Hepatocyte (in vitro differentiated cells): ENCODE results near the gene TBCK. TPM values are rescaled to one million over a fixed set of nuclear protein-coding genes. Genes with fewer than 3 reads are reported as not detected.

Source experiments
- DNase-seq: peaks from one replicate; pipeline ENCODE4 v3.0.0-alpha.2; 2016; ENCODE audit warnings: low spot score
- H2AFZ ChIP-seq: fragments of 200-600 bp; sonication (generic); 2 replicates; pipeline ENCODE4 v1.6.0; 2016; ENCODE audit warnings: antibody characterized with exemption, mild to moderate bottlenecking
- H3K27ac ChIP-seq: fragments of 200-600 bp; sonication (generic); 2 replicates; pipeline ENCODE4 v1.5.1; 2016; ENCODE audit warnings: mild to moderate bottlenecking
- H3K27me3 ChIP-seq: fragments of 200-600 bp; sonication (generic); 2 replicates; pipeline ENCODE4 v1.6.1; 2016
- H3K36me3 ChIP-seq: fragments of 200-600 bp; sonication (generic); replicated peaks from 2 replicates; pipeline ENCODE4 v1.5.1; 2016; ENCODE audit warnings: low read depth; ENCODE audit not compliant: insufficient read depth
- H3K4me1 ChIP-seq: fragments of 200-600 bp; sonication (generic); 2 replicates; pipeline ENCODE4 v1.5.1; 2016; ENCODE audit warnings: mild to moderate bottlenecking, moderate library complexity; ENCODE audit not compliant: insufficient read depth
- H3K4me2 ChIP-seq: fragments of 200-600 bp; sonication (generic); 2 replicates; pipeline ENCODE4 v1.6.0; 2016
- H3K4me3 ChIP-seq: fragments of 200-600 bp; sonication (generic); 2 replicates; pipeline ENCODE4 v1.5.1; 2016; ENCODE audit warnings: mild to moderate bottlenecking
- H3K79me2 ChIP-seq: fragments of 200-600 bp; sonication (generic); 2 replicates; pipeline ENCODE4 v1.6.0; 2017; ENCODE audit warnings: mild to moderate bottlenecking
- H3K9me2 ChIP-seq: fragments of 200-600 bp; sonication (generic); replicated peaks from 2 replicates; pipeline ENCODE4 v1.6.0; 2017; ENCODE audit warnings: mild to moderate bottlenecking; ENCODE audit not compliant: insufficient read depth
- H3K9me3 ChIP-seq: fragments of 200-600 bp; sonication (generic); 2 replicates; pipeline ENCODE4 v1.5.1; 2016; ENCODE audit warnings: low read depth, mild to moderate bottlenecking
- H4K20me1 ChIP-seq: fragments of 200-600 bp; sonication (generic); 2 replicates; pipeline ENCODE4 v1.6.0; 2016; ENCODE audit warnings: mild to moderate bottlenecking; ENCODE audit not compliant: insufficient read depth, poor library complexity, severe bottlenecking
- EZH2 ChIP-seq: fragments of 200-600 bp; sonication (generic); IDR thresholded peaks from 2 replicates; pipeline ENCODE4 v1.6.1; 2016; ENCODE audit warnings: antibody characterized with exemption, mild to moderate bottlenecking, borderline replicate concordance
- EZH2phosphoT487 ChIP-seq: fragments of 200-600 bp; sonication (generic); IDR thresholded peaks from one replicate; pipeline ENCODE4 v1.6.1; 2018; ENCODE audit warnings: antibody characterized with exemption, mild to moderate bottlenecking, low read depth, moderate library complexity; ENCODE audit not compliant: unreplicated experiment, severe bottlenecking
- WGBS: methylation state at CpG from one replicate; pipeline ENCODE4 v1.1.6; 2016; ENCODE audit warnings: low lambda C conversion rate; ENCODE audit errors: missing lambda C conversion rate; 5-methylcytosine and 5-hydroxymethylcytosine counted together
- polyA plus RNA-seq: library from polyadenylated mRNA; unstranded; fragments of >200 nt; fragmentation: Nextera tagmentation; extraction: Ambion mirVana; gene quantifications from 2 replicates; pipeline ENCODE4 v1.2.1, GENCODE V29; 2016
- total RNA-seq: library from RNA; depleted of rRNA; stranded (reverse); fragments of >200 nt; gene quantifications from 2 replicates; pipeline ENCODE4 v1.2.3, GENCODE V29; 2014
- TF ChIP-seq, protein P1 (sequence below): fragments of 200-600 bp; sonication (generic); IDR thresholded peaks from 2 replicates; pipeline ENCODE4 v1.5.1; 2016; ENCODE audit warnings: antibody characterized with exemption, mild to moderate bottlenecking; ENCODE audit not compliant: poor library complexity

The TBCK gene
- total and polyA plus RNA-seq, 2 experiments from 2014 or later = 19.8 to 49.7 TPM

DNA sequence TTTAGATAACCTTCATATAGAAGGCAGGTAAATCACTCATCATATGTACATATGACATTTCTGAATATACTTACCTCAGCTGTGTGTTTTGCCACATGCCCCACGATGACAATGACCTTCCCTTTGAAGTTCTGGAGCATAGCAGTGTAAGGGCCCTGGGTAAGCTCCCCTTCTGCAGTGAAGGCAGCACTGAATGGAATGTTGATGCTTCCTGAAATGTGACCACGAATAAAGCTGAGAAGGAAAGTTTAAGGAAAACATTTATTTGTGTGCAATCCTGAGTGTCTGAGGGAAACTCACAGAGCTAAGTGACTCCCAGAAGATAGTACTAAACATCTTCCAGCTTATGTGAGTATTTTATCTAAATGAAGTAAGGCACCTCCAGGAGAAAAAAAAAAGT is 220.6 kb downstream of the TBCK start:
- peak overlapping the region; percentile 29 for H3K27ac ChIP-seq
- DNase-seq = no peak
- no peaks in the 10 kb centered on the region for H3K27me3 ChIP-seq
- H3K4me3 ChIP-seq = no peak overlapping the region
- peaks cover 3% of the 10 kb centered on the region for H3K4me1 ChIP-seq
- no peak overlapping the region for H3K4me2 ChIP-seq
- H3K9me3 ChIP-seq = peaks cover 7% of the 10 kb centered on the region
- H2AFZ ChIP-seq = no peak overlapping the region
- H3K9me2 ChIP-seq = no peaks in the 10 kb centered on the region
- no peaks in the 10 kb centered on the region for H4K20me1 ChIP-seq
- no peaks in the 10 kb centered on the region for H3K79me2 ChIP-seq
- TF ChIP-seq EZH2 (no peak), EZH2phosphoT487 (no peak)
- TF ChIP-seq, protein P1, sequence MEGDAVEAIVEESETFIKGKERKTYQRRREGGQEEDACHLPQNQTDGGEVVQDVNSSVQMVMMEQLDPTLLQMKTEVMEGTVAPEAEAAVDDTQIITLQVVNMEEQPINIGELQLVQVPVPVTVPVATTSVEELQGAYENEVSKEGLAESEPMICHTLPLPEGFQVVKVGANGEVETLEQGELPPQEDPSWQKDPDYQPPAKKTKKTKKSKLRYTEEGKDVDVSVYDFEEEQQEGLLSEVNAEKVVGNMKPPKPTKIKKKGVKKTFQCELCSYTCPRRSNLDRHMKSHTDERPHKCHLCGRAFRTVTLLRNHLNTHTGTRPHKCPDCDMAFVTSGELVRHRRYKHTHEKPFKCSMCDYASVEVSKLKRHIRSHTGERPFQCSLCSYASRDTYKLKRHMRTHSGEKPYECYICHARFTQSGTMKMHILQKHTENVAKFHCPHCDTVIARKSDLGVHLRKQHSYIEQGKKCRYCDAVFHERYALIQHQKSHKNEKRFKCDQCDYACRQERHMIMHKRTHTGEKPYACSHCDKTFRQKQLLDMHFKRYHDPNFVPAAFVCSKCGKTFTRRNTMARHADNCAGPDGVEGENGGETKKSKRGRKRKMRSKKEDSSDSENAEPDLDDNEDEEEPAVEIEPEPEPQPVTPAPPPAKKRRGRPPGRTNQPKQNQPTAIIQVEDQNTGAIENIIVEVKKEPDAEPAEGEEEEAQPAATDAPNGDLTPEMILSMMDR = no peak
- 54% methylated on average over 2 of the region's 2 CpGs for WGBS
- no peaks in the 10 kb centered on the region for H3K36me3 ChIP-seq

DNA sequence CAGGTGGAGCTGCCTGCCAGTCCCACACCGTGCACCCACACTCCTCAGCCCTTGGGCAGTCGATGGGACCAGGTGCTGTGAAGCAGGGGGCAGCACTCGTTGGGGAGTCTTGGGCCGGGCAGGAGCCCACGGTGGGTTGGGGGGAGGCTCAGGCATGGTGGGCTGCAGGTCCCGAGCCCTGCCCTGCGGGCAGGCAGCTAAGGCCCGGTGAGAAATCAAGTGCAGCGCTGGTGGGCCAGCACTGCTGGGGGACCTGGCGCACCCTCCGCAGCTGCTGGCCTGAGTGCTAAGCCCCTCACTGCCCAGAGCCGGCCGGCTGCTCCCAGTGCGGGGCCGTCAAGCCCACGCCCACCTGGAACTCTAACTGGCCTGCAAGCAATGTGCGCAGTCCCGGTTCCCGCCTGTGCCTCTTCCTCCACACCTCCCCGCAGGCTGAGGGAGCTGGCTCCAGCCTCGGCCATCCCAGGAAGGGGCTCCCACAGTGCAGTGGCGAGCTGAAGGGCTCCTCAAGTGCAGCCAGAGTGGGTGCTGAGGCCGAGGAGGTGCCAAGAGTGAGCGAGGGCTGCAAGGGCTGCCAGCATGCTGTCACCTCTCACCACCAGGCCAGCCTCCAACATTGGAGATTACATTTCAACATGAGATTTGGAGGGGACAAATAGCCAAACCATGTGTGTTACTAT is 223.5 kb downstream of the TBCK start:
- H3K36me3 ChIP-seq = no peaks in the 10 kb centered on the region
- 99% methylated on average over 23 of the region's 24 CpGs for WGBS

GRCh38 chr4:106090826-106091225 is 225.2 kb downstream of the TBCK start:
- Histone ChIP-seq H3K27ac (no peak overlapping the region), H3K4me3 (no peak overlapping the region), H4K20me1 (no peaks in the 10 kb centered on the region), H3K79me2 (no peaks in the 10 kb centered on the region), H2AFZ (no peak overlapping the region), H3K4me1 (peaks cover 3% of the 10 kb centered on the region), H3K4me2 (no peak overlapping the region), H3K36me3 (no peaks in the 10 kb centered on the region), H3K27me3 (no peaks in the 10 kb centered on the region), H3K9me3 (peaks cover 7% of the 10 kb centered on the region), H3K9me2 (no peaks in the 10 kb centered on the region)
- TF ChIP-seq, protein P1 = no peak
- TF ChIP-seq EZH2phosphoT487 (no peak), EZH2 (no peak)
- no peak for DNase-seq

More for the DNA sequence above, 223.5 kb downstream of the TBCK start:
- no peaks in the 10 kb centered on the region for H4K20me1 ChIP-seq
- H3K9me2 ChIP-seq = no peaks in the 10 kb centered on the region
- peaks cover 3% of the 10 kb centered on the region for H3K4me1 ChIP-seq
- H3K4me3 ChIP-seq = no peak overlapping the region
- H3K9me3 ChIP-seq = peaks cover 7% of the 10 kb centered on the region
- TF ChIP-seq EZH2 = no peak
- TF ChIP-seq, protein P1 = no peak
- TF ChIP-seq EZH2phosphoT487 = no peak
- no peak overlapping the region for H3K27ac ChIP-seq
- DNase-seq = no peak
- H2AFZ ChIP-seq = no peak overlapping the region
- no peaks in the 10 kb centered on the region for H3K79me2 ChIP-seq
- no peak overlapping the region for H3K4me2 ChIP-seq
- H3K27me3 ChIP-seq = no peaks in the 10 kb centered on the region

DNA sequence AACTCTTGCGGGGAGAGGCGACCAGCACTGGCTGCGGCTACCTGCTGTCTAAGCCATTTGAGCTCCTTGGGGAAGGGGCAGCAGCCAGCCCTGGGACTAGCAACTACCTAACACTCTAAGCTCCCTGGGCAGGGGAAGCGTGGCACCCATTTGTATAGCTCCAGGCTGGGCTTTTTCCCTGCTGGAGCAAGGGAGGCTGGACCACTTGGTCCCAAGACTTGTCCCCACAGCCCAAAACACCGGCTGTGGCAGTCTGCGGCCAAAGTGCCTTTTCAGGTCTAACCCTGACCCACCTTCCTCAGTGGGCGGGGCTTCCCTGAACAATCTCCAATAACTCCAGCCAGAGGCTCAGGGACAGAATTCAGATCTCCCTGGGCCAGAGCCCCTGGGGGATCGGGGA is 232.9 kb downstream of the TBCK start:
- no peak for TF ChIP-seq EZH2phosphoT487
- no peak for TF ChIP-seq EZH2
- no peak overlapping the region for H3K4me3 ChIP-seq
- H3K4me2 ChIP-seq = no peak overlapping the region
- peaks cover under 1% of the 10 kb centered on the region for H3K36me3 ChIP-seq
- H3K9me2 ChIP-seq = no peaks in the 10 kb centered on the region
- H3K27me3 ChIP-seq = no peaks in the 10 kb centered on the region
- 97% methylated on average over 8 of the region's 8 CpGs for WGBS
- no peaks in the 10 kb centered on the region for H4K20me1 ChIP-seq
- no peaks in the 10 kb centered on the region for H3K4me1 ChIP-seq
- H3K27ac ChIP-seq = no peak overlapping the region
- H2AFZ ChIP-seq = no peak overlapping the region
- H3K79me2 ChIP-seq = no peaks in the 10 kb centered on the region
- no peak for DNase-seq
- peaks cover 4% of the 10 kb centered on the region for H3K9me3 ChIP-seq
